ENCODE measurements around the gene NR1D2. TPM values are rescaled to one million over a fixed set of nuclear protein-coding genes. Genes with fewer than 3 reads are reported as not detected.
"Not testable (repeated sequence)": the region's sequence is repeated elsewhere in the genome, so short reads cannot be mapped to it uniquely, and the experiment has no call there.

The NR1D2 gene
- polyA plus RNA-seq, 4 donors: 8.3 to 13.0 (median 11.1) TPM

DNA sequence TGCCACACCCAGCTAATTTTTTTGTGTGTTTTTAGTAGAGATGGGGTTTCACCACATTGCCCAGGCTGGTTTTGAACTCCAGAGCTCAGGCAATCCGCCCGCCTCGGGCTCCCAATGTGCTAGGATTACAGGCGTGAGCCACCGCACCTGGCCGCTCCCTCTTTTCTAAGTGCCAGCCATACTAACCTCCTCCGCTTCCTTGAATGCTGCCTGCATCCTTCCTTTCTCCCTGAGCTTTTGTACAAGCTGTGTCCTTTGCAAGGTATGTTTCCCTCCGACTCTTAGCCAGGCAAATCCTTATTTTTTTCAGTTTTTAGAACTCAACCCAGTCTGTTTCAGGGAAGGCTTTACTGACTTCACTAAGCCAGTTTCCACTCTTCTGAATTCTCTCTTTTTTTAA, 60.6 kb downstream of the NR1D2 start:
- Histone ChIP-seq H3K36me3 (ENCODE audit: control insufficient read depth in 3 of 3, insufficient read depth in 2 of 3, low read depth in 1 of 3, low read length in 3 of 3) (no peaks in the 10 kb centered on the region), H3K27ac (ENCODE audit: low read depth in 1 of 3, low read length in 2 of 3) (no peak overlapping the region), H3K9me3 (ENCODE audit: control insufficient read depth in 2 of 2, insufficient read depth in 1 of 2, low read depth in 1 of 2, low read length in 1 of 2) (no peaks in the 10 kb centered on the region), H3K4me3 (ENCODE audit: low read depth in 1 of 3, low read length in 3 of 3) (no peak overlapping the region), H3K4me1 (ENCODE audit: control insufficient read depth in 3 of 3, insufficient read depth in 2 of 3, low read depth in 1 of 3, low read length in 2 of 3) (no peaks in the 10 kb centered on the region), H3K27me3 (ENCODE audit: control insufficient read depth in 3 of 3, insufficient read depth in 3 of 3, low read length in 3 of 3) (no peaks in the 10 kb centered on the region)
- WGBS, 3 donors: 90 to 95% (median 92%) methylated on average over 8 of the region's 8 CpGs
- FAIRE-seq: no peak
- DNase-seq: no peak

DNA sequence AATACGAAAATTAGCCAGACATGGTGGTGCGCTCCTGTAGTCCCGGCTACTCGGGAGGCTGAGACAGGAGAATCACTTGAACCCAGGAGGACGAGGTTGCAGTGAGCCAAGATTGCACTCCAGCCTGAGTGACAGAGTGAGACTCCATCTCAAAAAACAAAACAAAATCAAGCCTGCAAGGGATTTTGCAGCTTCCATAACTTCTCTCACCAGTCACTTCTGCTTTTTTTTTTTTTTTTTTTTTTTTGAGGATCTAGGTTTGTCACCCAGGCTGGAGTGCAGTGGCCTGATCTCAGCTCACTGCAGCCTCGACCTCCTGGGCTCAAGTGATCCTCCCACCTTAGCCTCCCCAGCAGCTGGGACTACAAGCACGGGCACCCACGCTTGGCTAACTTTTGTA, 65.7 kb downstream of the NR1D2 start:
- not testable (repeated sequence) for H3K4me1 ChIP-seq (ENCODE audit: control insufficient read depth in 3 of 3, insufficient read depth in 2 of 3, low read depth in 1 of 3, low read length in 2 of 3); H3K9me3 ChIP-seq (ENCODE audit: control insufficient read depth in 2 of 2, insufficient read depth in 1 of 2, low read depth in 1 of 2, low read length in 1 of 2)

DNA sequence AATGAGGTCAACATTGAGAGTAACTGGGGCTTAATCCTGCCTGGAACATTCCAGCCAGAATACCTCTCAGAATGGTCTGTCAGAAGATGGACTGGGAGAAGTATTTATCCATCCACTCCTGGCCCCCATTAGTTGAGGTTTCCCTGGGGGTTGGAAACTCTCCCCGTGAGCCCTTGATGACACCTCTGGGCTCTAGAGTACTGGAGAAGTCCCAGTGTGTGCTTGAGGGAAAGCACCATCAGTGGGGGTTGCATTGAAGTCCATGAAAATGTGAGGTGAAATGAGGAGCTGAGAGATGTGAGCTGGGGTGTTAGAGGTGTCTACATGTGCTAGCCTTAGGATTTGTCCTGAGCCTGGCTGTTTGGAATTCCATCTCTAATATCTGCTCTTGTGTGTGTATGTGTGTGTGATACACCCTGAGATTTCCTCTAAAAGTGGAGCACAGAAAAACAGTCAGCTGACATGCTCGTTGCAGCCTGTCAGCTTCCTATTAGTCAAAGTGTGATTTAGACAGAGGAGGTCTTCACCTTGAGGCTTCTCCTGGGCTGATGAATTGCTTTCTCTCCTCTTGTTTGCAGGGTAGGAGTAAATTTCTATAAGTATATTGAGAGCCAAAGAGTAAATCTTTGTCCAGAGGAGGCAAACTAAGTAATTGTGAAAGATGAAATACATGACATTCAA, 67.6 kb downstream of the NR1D2 start:
- DNase-seq: no peak
- FAIRE-seq: no peak
- 53 to 64% (median 56%) methylated on average over 2 of the region's 2 CpGs for WGBS, 3 donors
- no peaks in the 10 kb centered on the region for H3K36me3 ChIP-seq (ENCODE audit: control insufficient read depth in 3 of 3, insufficient read depth in 2 of 3, low read depth in 1 of 3, low read length in 3 of 3)
- no peak overlapping the region for H3K4me3 ChIP-seq (ENCODE audit: low read depth in 1 of 3, low read length in 3 of 3)
- no peaks in the 10 kb centered on the region for H3K9me3 ChIP-seq (ENCODE audit: control insufficient read depth in 2 of 2, insufficient read depth in 1 of 2, low read depth in 1 of 2, low read length in 1 of 2)
- H3K27me3 ChIP-seq (ENCODE audit: control insufficient read depth in 3 of 3, insufficient read depth in 3 of 3, low read length in 3 of 3): no peaks in the 10 kb centered on the region
- no peaks in the 10 kb centered on the region for H3K4me1 ChIP-seq (ENCODE audit: control insufficient read depth in 3 of 3, insufficient read depth in 2 of 3, low read depth in 1 of 3, low read length in 2 of 3)
- no peak overlapping the region for H3K27ac ChIP-seq (ENCODE audit: low read depth in 1 of 3, low read length in 2 of 3)

More for the DNA sequence above, 65.7 kb downstream of the NR1D2 start:
- H3K27me3 ChIP-seq (ENCODE audit: control insufficient read depth in 3 of 3, insufficient read depth in 3 of 3, low read length in 3 of 3); H3K4me3 ChIP-seq (ENCODE audit: low read depth in 1 of 3, low read length in 3 of 3); H3K36me3 ChIP-seq (ENCODE audit: control insufficient read depth in 3 of 3, insufficient read depth in 2 of 3, low read depth in 1 of 3, low read length in 3 of 3); FAIRE-seq; H3K27ac ChIP-seq (ENCODE audit: low read depth in 1 of 3, low read length in 2 of 3); DNase-seq: not testable (repeated sequence)
- 85 to 91% (median 91%) methylated on average over 8 of the region's 8 CpGs for WGBS, 3 donors

DNA sequence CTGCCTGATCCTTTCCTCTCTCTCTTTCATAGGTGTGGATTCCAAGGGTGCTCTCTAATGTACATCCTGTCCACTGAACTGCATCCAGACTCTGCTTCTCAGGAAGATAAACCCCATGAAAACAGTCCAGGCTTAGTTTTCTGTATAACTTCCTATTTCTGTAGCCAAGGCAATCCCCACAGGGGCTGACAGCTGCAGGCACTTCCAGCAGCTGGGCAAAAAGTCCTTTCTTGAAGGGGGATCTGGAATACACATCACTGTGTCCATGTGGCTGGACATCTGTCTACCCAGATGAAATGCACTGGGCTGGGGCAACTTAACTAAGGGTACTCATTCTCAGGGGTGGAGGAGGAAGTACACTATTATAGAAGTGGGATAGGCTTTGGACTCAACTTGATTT, 72.2 kb downstream of the NR1D2 start:
- Histone ChIP-seq H3K36me3 (ENCODE audit: control insufficient read depth in 3 of 3, insufficient read depth in 2 of 3, low read depth in 1 of 3, low read length in 3 of 3) (no peaks in the 10 kb centered on the region), H3K9me3 (ENCODE audit: control insufficient read depth in 2 of 2, insufficient read depth in 1 of 2, low read depth in 1 of 2, low read length in 1 of 2) (no peaks in the 10 kb centered on the region), H3K4me1 (ENCODE audit: control insufficient read depth in 3 of 3, insufficient read depth in 2 of 3, low read depth in 1 of 3, low read length in 2 of 3) (no peaks in the 10 kb centered on the region), H3K27me3 (ENCODE audit: control insufficient read depth in 3 of 3, insufficient read depth in 3 of 3, low read length in 3 of 3) (no peaks in the 10 kb centered on the region), H3K27ac (ENCODE audit: low read depth in 1 of 3, low read length in 2 of 3) (no peak overlapping the region), H3K4me3 (ENCODE audit: low read depth in 1 of 3, low read length in 3 of 3) (no peak overlapping the region)
- FAIRE-seq: no peak
- DNase-seq: no peak

DNA sequence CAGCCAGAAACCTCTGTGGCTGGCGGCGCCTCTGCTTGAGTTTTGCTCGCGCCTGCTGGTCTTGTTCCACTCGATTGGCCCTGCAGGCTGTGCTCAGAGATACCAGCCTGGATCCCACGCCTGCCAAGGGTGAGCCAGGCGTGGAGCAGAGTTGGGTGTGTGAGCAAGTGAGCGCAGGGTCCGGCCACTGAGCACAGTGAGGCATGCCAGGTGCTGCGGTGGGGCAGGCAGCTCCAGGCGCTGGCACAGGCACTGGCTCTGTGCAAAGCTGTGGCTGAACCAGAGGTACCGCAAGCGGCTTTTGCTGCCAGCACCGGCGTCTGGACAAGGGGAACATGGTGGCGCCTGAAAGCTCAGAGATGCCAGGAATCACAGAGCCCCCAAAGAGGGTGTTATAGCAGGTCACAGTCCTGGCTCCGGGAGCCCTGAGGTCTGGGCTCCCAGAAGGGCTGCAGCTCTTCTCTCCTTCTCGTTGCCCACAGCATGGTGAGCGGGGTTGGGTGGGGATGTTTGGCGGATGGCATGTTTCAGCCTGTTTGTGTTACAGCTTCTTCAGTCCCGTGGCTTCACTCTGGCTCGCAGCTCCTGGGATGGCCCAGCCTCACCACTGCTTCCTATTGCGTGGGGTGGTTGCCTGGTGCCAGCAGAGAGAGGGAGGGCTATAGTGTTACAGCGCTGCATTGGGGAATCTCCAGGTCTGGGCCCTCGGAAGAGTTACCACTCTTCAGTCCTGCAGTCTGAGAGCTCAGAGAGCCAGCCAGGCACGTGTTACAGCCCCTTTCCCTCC, 73.9 kb downstream of the NR1D2 start:
- H3K9me3 ChIP-seq (ENCODE audit: control insufficient read depth in 2 of 2, insufficient read depth in 1 of 2, low read depth in 1 of 2, low read length in 1 of 2): no peaks in the 10 kb centered on the region
- H3K27me3 ChIP-seq (ENCODE audit: control insufficient read depth in 3 of 3, insufficient read depth in 3 of 3, low read length in 3 of 3): no peaks in the 10 kb centered on the region
- no peak overlapping the region for H3K27ac ChIP-seq (ENCODE audit: low read depth in 1 of 3, low read length in 2 of 3)
- 91 to 92% (median 92%) methylated on average over 23 to 26 of the region's 26 CpGs for WGBS, 3 donors
- no peak for FAIRE-seq
- H3K36me3 ChIP-seq (ENCODE audit: control insufficient read depth in 3 of 3, insufficient read depth in 2 of 3, low read depth in 1 of 3, low read length in 3 of 3): no peaks in the 10 kb centered on the region
- no peaks in the 10 kb centered on the region for H3K4me1 ChIP-seq (ENCODE audit: control insufficient read depth in 3 of 3, insufficient read depth in 2 of 3, low read depth in 1 of 3, low read length in 2 of 3)
- DNase-seq: no peak
- H3K4me3 ChIP-seq (ENCODE audit: low read depth in 1 of 3, low read length in 3 of 3): no peak overlapping the region

DNA sequence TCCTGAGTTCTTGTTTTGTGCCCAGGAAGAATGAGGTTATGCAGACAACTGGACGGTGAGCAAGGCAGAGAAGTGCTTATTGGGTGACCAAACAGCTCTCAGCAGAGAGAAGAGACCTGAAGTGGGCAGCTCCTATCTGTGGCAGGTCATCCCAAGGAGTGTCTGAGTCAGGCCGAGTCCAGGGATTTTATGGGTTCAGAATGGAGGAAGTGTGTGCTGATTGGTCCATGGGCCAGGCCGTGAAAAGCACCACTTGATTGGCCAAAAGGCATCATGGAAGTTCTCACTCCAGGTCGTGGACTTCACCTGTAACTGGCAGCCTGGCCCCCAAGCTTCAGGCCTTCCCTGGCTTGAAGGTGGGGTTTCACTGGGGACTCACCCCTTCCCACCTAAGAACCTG, 74.5 kb downstream of the NR1D2 start:
- H3K27me3 ChIP-seq (ENCODE audit: control insufficient read depth in 3 of 3, insufficient read depth in 3 of 3, low read length in 3 of 3): no peaks in the 10 kb centered on the region
- no peak for DNase-seq
- H3K4me1 ChIP-seq (ENCODE audit: control insufficient read depth in 3 of 3, insufficient read depth in 2 of 3, low read depth in 1 of 3, low read length in 2 of 3): no peaks in the 10 kb centered on the region
- WGBS, 3 donors: 73 to 80% (median 80%) methylated on average over 4 of the region's 4 CpGs
- no peaks in the 10 kb centered on the region for H3K36me3 ChIP-seq (ENCODE audit: control insufficient read depth in 3 of 3, insufficient read depth in 2 of 3, low read depth in 1 of 3, low read length in 3 of 3)
- H3K4me3 ChIP-seq (ENCODE audit: low read depth in 1 of 3, low read length in 3 of 3): no peak overlapping the region
- H3K27ac ChIP-seq (ENCODE audit: low read depth in 1 of 3, low read length in 2 of 3): no peak overlapping the region
- no peaks in the 10 kb centered on the region for H3K9me3 ChIP-seq (ENCODE audit: control insufficient read depth in 2 of 2, insufficient read depth in 1 of 2, low read depth in 1 of 2, low read length in 1 of 2)
- FAIRE-seq: no peak

DNA sequence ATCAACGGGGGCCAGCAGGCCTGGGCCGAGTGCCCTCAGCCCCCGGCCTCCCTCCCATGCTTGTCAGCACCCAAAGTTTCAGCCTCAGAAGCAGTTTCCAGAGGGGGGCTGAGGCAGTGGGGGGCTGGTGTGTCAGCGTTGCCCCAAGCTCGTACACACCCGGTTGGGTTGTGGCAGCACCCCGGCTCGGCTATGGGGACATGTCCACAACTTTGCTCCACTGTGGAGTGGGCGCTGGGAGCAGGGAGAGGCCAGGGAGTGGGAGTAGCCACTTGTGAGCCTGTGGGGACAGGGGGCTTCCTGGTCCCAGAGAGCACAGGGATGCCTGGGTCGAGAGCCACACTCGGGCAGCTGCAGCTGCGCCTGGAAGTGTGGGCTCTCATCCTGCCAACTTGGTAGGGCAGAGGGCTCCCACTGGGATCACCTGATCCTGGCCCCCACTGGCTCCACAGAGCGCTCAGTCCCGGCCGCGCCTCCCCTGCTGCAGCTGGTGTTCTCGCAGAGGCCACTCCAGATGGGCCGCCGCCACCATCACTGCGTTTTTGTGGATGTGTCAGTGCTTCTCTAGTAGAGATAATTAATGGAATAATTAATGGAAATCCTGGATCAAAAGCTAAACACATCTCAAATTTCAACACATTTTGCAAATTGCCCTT, 75.1 kb downstream of the NR1D2 start:
- no peaks in the 10 kb centered on the region for H3K4me1 ChIP-seq (ENCODE audit: control insufficient read depth in 3 of 3, insufficient read depth in 2 of 3, low read depth in 1 of 3, low read length in 2 of 3)
- H3K27me3 ChIP-seq (ENCODE audit: control insufficient read depth in 3 of 3, insufficient read depth in 3 of 3, low read length in 3 of 3): no peaks in the 10 kb centered on the region
- no peak for DNase-seq
- 91 to 93% (median 92%) methylated on average over 17 to 20 of the region's 20 CpGs for WGBS, 3 donors
- no peaks in the 10 kb centered on the region for H3K36me3 ChIP-seq (ENCODE audit: control insufficient read depth in 3 of 3, insufficient read depth in 2 of 3, low read depth in 1 of 3, low read length in 3 of 3)
- no peak for FAIRE-seq
- H3K9me3 ChIP-seq (ENCODE audit: control insufficient read depth in 2 of 2, insufficient read depth in 1 of 2, low read depth in 1 of 2, low read length in 1 of 2): no peaks in the 10 kb centered on the region
- H3K27ac ChIP-seq (ENCODE audit: low read depth in 1 of 3, low read length in 2 of 3): no peak overlapping the region
- H3K4me3 ChIP-seq (ENCODE audit: low read depth in 1 of 3, low read length in 3 of 3): no peak overlapping the region

DNA sequence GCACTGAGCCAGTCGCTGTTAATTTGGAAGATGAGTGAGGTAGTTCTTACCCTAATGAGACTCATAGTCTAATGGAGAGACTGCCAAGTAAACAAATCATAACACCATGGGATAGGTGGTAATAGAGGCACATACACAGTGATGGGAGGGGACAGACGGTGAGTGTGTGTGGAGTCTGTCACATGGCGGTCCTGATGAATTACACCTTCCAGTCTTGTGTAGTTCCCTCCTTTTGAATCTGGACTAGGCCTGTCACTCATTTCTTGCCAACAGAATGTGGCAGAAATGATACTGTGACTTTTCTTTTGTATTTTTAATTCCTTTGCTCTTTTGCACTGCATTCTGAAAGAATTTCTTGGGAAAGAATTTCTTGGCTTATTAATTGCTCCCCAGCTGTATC, 78.1 kb downstream of the NR1D2 start:
- DNase-seq: no peak
- FAIRE-seq: no peak
- H3K36me3 ChIP-seq (ENCODE audit: control insufficient read depth in 3 of 3, insufficient read depth in 2 of 3, low read depth in 1 of 3, low read length in 3 of 3): no peaks in the 10 kb centered on the region
- no peaks in the 10 kb centered on the region for H3K4me1 ChIP-seq (ENCODE audit: control insufficient read depth in 3 of 3, insufficient read depth in 2 of 3, low read depth in 1 of 3, low read length in 2 of 3)
- no peak overlapping the region for H3K27ac ChIP-seq (ENCODE audit: low read depth in 1 of 3, low read length in 2 of 3)
- no peaks in the 10 kb centered on the region for H3K9me3 ChIP-seq (ENCODE audit: control insufficient read depth in 2 of 2, insufficient read depth in 1 of 2, low read depth in 1 of 2, low read length in 1 of 2)
- 78 to 95% (median 90%) methylated on average over 3 of the region's 3 CpGs for WGBS, 3 donors
- no peaks in the 10 kb centered on the region for H3K27me3 ChIP-seq (ENCODE audit: control insufficient read depth in 3 of 3, insufficient read depth in 3 of 3, low read length in 3 of 3)
- no peak overlapping the region for H3K4me3 ChIP-seq (ENCODE audit: low read depth in 1 of 3, low read length in 3 of 3)

All from small intestine (tissue), 7 donors.